Calu3 (cell line): Measurements from ENCODE around the gene GUF1. TPM values are rescaled to one million over a fixed set of nuclear protein-coding genes. Genes with fewer than 3 reads are reported as not detected.
A peak's percentile ranks its signal among the peaks of the same experiment; 100 is the strongest.

Experiments
- Bru-seq: library from RNA; stranded (reverse); fragments of 400-500 nt; gene quantifications from one replicate; lab custom pipeline; 2021; lab: Mats Ljungman, UMichigan
- BruChase-seq, 2 experiments: library from RNA; stranded (reverse); fragments of 400-500 nt; gene quantifications; one replicate each; lab custom pipeline; 2021; lab: Mats Ljungman, UMichigan
- BruUV-seq: library from RNA; stranded (reverse); fragments of 400-500 nt; replicated peaks from 2 replicates; lab custom pipeline; 2021; lab: Mats Ljungman, UMichigan
- CTCF ChIA-PET: fragments of 300-600 bp; sonication (Branson Sonifier 250); formaldehyde crosslinking; loops from one replicate; lab custom pipeline; 2022; ENCODE audit warnings: antibody characterized with exemption; lab: Charles Lee
- DNase-seq: peaks from one replicate; pipeline ENCODE4 v3.0.0; 2022
- H3K27ac Mint-ChIP-seq: one replicate; pipeline ENCODE4 v1.8.0; 2022; ENCODE audit warnings: mixed read lengths; ENCODE audit not compliant: unreplicated experiment
- H3K27me3 Mint-ChIP-seq: one replicate; pipeline ENCODE4 v1.8.0; 2022; ENCODE audit warnings: mixed read lengths; ENCODE audit not compliant: unreplicated experiment
- H3K36me3 Mint-ChIP-seq: one replicate; pipeline ENCODE4 v1.8.0; 2022; ENCODE audit warnings: mild to moderate bottlenecking, moderate library complexity, mixed read lengths; ENCODE audit not compliant: insufficient read depth, unreplicated experiment
- H3K4me1 Mint-ChIP-seq: one replicate; pipeline ENCODE4 v1.8.0; 2022; ENCODE audit warnings: mild to moderate bottlenecking, low read depth, mixed read lengths; ENCODE audit not compliant: unreplicated experiment
- H3K4me3 Mint-ChIP-seq: one replicate; pipeline ENCODE4 v1.8.0; 2022; ENCODE audit warnings: mild to moderate bottlenecking, low read depth, moderate library complexity, mixed read lengths; ENCODE audit not compliant: unreplicated experiment
- H3K9me3 Mint-ChIP-seq: one replicate; pipeline ENCODE4 v1.8.0; 2022; ENCODE audit warnings: low read depth, mixed read lengths; ENCODE audit not compliant: unreplicated experiment
- CTCF ChIP-seq: fragments of 200-600 bp; IDR thresholded peaks from one replicate; pipeline ENCODE4 v1.8.0; 2022; ENCODE audit warnings: antibody characterized with exemption; ENCODE audit not compliant: unreplicated experiment
- intact Hi-C: fragments of 100-400 bp; cut with micrococcal nuclease; formaldehyde crosslinking; loops from one replicate; pipeline ENCODE4 v1.10.0; 2022; ENCODE audit not compliant: unreplicated experiment
- long read RNA-seq: library from polyadenylated mRNA; stranded (forward); transcript quantifications from one replicate; pipeline ENCODE4 v2.0.0, GENCODE V29; 2022
- total RNA-seq: library from RNA; stranded (reverse); gene quantifications from 2 replicates; pipeline ENCODE4 v1.2.3, GENCODE V29; 2022

Gene GUF1
- total RNA-seq (12.1 and 12.9 TPM in 2 replicates), Bru-seq, nascent RNA (percentile 85 among the genes with signal in this experiment), BruChase-seq, experiment 1, labeled RNA remaining after a 6-hour chase (percentile 68 among the genes with signal in this experiment), BruChase-seq, experiment 2, labeled RNA remaining after a 2-hour chase (percentile 73 among the genes with signal in this experiment)
- long read RNA-seq, full-length matches to known transcripts: 2 of 9 reads
- long read RNA-seq, partial matches to known transcripts: 3 of 9 reads
- long read RNA-seq, other reads (novel, unspliced or antisense): 4 of 9 reads

- peak; percentile 76 for DNase-seq
- BruUV-seq: no TSS peak
- Mint-ChIP-seq H3K9me3 (no peaks in the 10 kb centered on the region), H3K36me3 (peaks cover 18% of the 10 kb centered on the region), H3K4me3 (peak within 1 kb of the TSS; percentile 84), H3K4me1 (no peaks in the 10 kb centered on the region), H3K27ac (peak within 1 kb of the TSS; percentile 95), H3K27me3 (no peaks in the 10 kb centered on the region)
- intact Hi-C loops: no loop called here
- CTCF ChIA-PET: interaction anchor here (1.0 to 1.2 kb wide), 2 partner anchors 9 to 19 kb away, joined by 3 read pairs; no protein-coding TSS in a partner anchor
- no peak for TF ChIP-seq CTCF
Measured at GRCh38 chr4:44678094-44679041, at the start of gene GUF1. Gene GUF1, plus strand, starts transcription at chr4:44678420. Its CDS starts 203 bp downstream, at chr4:44678623.

- TF ChIP-seq CTCF: no peak
- no peaks in the 10 kb centered on the region for H3K9me3 Mint-ChIP-seq
- intact Hi-C loops: loop anchor here (1.0 kb wide), 1 partner anchor 1634 kb away; no protein-coding TSS in a partner anchor
- H3K4me3 Mint-ChIP-seq: no peak overlapping the region
- peak; percentile 30 for DNase-seq
- H3K27me3 Mint-ChIP-seq: no peaks in the 10 kb centered on the region
- CTCF ChIA-PET: no interaction called here
- H3K4me1 Mint-ChIP-seq: no peaks in the 10 kb centered on the region
- H3K27ac Mint-ChIP-seq: no peak overlapping the region
- H3K36me3 Mint-ChIP-seq: no peaks in the 10 kb centered on the region
- BruUV-seq: no TSS peak
Measured at GRCh38 chr4:44629280-44629866, 48.8 kb upstream of the GUF1 start.

GRCh38 chr4:44632089-44632488, 46.1 kb upstream of the GUF1 start:
- Mint-ChIP-seq H3K4me1 (no peaks in the 10 kb centered on the region), H3K4me3 (no peak overlapping the region), H3K36me3 (no peaks in the 10 kb centered on the region), H3K9me3 (no peaks in the 10 kb centered on the region), H3K27me3 (no peaks in the 10 kb centered on the region), H3K27ac (no peak overlapping the region)
- DNase-seq: no peak
- CTCF ChIA-PET: no interaction called here
- no TSS peak for BruUV-seq
- intact Hi-C loops: loop anchor here (5.0 kb wide), 1 partner anchor 1500 kb away; no protein-coding TSS in a partner anchor
- TF ChIP-seq CTCF: no peak

GRCh38 chr4:44632733-44633132, 45.5 kb upstream of the GUF1 start:
- Mint-ChIP-seq H3K27ac (no peak overlapping the region), H3K36me3 (no peaks in the 10 kb centered on the region), H3K4me1 (no peaks in the 10 kb centered on the region), H3K9me3 (no peaks in the 10 kb centered on the region), H3K27me3 (no peaks in the 10 kb centered on the region), H3K4me3 (no peak overlapping the region)
- no peak for TF ChIP-seq CTCF
- BruUV-seq: no TSS peak
- CTCF ChIA-PET: no interaction called here
- no peak for DNase-seq
- intact Hi-C loops: loop anchor here (5.0 kb wide), 1 partner anchor 1500 kb away; no protein-coding TSS in a partner anchor
